CD1c-positive myeloid dendritic cell (primary cell): ENCODE data around the gene DMRTB1.

Experiments used
- DNase-seq: peaks from one replicate; pipeline ENCODE4 v3.0.0-alpha.2; 2016; ENCODE audit errors: extremely low spot score

The DMRTB1 gene

DNA sequence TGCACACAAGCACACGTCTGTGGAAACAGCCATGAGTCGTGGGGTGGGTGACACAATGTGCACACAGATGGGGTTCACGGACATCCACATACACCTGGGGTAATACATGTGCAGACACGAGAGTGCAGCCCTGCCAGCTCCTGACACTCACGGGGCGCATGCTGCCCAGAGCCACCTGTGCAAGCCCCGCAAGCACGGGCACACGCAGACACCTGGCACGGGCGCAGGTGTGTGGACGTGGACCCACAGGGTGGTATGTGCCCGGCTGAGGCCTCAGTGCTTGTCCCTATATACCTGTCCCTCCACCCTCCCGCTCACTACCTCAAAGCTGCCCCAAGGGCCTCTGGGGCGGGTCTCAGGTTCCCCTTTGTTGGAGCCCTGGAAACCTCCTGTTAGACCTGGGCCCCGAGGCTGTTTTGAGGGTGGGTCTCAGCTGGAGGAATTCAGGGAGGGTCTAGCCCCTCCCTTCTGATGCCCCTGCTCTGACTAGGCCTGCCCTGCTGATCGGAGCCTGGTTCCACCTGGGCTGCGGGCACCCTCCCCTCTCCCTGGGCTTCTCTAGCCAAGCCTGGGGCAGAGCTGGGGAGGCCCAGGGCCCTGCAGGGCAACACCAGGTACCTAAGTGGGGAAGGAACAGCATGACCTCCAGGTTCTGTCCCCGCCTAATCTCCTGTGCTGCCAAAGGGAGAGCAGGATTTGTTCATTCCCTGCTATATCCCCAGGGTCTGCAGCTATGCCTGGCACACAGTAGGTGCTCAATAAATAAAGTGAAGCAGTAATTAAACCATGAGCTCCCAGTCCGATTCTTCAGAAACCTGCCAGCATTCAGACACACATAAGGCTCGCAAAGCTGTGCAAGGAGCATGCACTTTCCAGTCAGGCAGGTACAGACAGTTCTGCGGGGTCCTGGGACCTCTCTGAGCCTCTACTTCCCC is 49.1 kb downstream of the DMRTB1 start:
- no peak for DNase-seq

GRCh38 chr1:53508991-53509666 is 49.9 kb downstream of the DMRTB1 start:
- DNase-seq, result peak; percentile 57

DNA sequence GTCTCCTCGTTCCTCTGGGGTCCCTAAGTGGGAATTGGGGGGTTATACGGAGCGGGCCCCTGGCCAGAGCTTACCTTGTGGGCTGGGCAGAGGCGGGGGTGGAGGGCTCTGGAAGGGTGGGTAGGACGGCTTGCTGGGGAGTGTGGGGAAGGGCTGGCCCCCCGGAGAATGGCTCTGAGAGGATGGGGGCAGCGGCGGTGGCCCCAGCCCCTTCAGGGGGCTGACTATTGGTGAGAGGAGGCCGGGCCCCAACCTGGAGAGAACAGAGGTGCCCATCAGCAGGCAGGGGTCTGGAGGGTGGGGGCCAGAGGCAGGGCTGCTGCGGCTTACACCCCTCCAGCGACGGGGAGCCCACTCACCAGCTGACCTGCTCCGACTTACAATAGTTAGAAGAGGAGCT is 50.6 kb downstream of the DMRTB1 start:
- DNase-seq, result no peak

GRCh38 chr1:53510215-53510614 is 51.0 kb downstream of the DMRTB1 start:
- no peak for DNase-seq

DNA sequence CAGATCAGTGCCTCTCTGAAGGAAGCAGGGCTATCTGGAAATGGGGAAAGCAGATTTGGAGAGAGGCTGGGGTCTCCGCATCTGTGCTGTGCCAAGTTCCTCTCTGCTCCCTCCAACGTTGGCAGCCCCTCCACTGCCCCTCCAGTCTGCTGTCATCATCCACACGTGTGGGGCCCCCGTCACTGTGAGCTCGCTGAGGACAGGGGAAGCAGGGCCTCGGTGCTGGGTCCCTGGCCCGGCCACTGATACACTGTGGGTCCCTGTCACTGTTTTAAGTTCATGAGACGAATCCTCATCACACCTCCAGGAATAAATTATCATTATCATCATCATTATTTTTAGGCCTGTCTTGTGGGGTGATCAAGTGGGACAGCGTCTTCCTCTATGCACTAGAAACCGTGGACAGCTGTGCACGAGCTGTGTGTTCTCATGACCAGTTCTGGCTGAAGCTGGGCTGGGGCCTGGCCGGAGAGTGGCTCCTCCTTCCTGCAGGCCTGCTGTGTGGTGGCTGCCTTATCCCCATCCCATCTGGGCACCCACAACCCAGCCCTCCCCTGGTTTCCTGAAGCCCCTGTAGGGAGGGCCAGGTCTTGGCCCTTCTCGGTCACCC is 52.2 kb downstream of the DMRTB1 start:
- DNase-seq, result no peak

DNA sequence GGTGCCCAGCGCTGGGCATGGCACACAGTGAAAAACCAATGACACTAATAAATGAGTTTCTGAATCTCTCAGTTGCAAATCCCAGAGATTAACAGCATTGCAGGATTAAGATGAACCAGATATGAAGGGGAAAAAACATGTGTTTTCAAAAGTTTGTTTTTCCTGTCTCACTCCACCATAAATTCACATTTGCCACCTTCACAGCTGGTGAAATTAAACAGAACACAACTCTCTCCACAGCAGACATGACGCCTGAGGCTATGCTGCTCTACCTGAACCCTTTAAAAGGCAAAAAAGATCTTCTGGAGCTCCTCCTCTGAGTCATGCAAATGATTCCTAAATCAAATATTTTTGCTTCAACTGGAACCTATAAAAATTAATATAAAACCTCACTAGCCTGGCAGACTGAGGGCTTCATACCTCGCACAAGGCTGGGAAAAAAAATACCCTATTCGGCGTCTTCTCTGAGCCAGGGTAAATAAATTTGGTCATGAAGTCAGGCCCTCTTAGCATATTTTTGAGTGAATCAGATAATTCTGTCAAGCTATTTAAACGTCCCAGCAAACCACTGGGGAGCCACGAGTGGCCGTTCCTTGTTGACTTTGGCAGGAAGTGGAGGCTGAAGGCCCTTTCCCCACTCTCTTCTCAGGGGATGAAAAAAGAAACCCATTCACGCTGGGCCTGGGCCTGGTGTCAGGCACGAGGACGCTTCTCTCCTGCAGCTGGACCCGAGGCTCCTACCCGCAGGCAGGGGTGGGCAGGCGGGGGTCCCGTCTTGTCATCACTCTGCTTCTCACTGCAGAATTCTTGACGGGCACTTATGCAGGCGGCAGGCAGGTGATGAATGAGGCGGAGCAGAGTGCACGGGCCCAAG is 53.0 kb downstream of the DMRTB1 start:
- no peak for DNase-seq

DNA sequence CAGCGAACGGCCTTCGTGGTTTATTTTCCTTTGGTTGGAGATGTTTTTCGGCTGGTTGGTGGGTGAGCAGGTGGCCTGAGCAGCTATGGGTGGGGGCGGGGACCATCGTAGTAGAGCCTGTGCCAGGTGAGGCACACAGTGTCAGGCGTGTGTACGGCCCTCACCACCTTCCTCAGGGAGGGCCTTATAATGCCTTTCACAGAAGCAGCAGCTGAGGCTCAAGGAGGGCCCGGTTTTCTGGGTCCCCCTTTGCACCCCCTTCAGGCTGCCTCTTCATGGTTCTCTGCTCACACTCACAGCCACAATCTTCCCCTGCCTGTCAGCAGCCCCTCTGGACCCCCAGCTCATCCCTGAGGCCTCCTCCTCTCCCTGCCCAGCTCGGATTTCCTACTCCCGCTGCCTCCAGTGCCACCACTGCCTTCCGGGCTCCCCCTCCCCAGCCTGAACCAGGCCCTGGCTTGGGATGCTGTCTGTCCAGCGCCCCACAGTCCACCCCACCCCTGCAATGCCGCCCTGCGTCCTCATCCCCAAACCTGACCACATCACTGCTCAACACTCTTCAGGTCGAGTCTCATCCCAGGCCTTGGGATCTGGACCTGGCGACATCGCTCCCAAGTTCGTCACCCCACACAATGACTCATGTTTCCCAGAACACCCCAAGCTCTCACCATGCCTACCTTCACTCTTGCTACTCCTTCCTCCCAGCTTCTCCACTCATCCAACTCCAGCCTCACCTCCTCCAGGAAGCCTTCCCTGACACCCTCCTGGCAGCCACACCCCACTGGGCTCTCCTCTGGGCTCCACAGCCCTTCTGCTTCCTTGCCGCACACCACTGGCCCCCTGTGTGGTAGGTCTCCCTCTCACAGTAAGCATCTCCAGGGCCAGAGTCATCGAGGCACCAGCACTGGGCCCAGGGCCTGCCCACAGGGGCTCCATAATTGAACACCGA is 53.9 kb downstream of the DMRTB1 start:
- no peak for DNase-seq

DNA sequence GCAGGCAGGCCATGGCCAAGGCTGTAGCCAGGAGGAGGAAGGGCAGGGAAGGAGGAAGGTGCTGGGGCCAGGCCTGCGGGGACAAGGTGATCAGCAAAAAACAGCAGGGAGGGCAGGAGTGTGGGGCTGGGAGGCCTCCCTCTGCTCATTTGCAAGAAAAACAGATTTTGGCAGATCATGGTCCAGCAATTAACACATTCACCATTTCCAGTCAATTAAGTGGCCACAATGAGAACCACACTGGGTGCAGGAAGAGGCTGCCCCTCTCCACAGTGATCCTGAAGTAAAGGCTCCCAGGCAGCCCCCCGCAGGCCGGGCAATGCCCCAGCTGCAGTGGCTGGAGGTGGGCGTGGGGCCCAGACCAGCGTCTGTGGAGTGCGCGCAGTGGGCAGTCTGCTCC is 54.6 kb downstream of the DMRTB1 start:
- DNase-seq, result no peak

DNA sequence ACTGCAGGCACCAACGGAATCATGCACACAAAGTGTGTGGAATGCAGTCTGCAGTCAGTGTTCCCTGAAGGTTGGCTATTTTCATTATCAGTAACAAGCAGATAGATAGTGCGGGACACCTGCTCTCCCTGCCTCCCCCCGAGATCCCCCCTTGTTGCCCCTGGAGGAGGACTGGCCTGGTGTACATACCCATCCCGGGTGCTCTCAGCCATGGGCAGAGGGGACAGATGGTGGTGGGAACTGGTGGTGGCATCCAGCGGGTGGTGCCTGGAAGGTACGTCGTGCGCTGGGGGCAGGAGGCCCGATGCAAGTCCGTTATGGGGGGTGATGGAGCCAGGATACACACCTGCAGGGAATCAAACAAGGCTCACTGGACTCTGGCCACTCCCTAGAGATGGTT is 55.2 kb downstream of the DMRTB1 start:
- DNase-seq, result no peak

GRCh38 chr1:53516181-53516580 is 57.0 kb downstream of the DMRTB1 start:
- no peak for DNase-seq
